22Rv1 (cell line): ENCODE results near the gene GCNT2.

Source experiments
- ZFX ChIP-seq: fragments of 450-650 bp; IDR thresholded peaks from 2 replicates; pipeline ENCODE4 v1.6.1; 2017; ENCODE audit warnings: antibody characterized with exemption, borderline replicate concordance
- TF ChIP-seq, protein P1 (sequence below): fragments of 450-650 bp; IDR thresholded peaks from 2 replicates; pipeline ENCODE4 v1.5.1; 2017; ENCODE audit warnings: mild to moderate bottlenecking

DNA sequence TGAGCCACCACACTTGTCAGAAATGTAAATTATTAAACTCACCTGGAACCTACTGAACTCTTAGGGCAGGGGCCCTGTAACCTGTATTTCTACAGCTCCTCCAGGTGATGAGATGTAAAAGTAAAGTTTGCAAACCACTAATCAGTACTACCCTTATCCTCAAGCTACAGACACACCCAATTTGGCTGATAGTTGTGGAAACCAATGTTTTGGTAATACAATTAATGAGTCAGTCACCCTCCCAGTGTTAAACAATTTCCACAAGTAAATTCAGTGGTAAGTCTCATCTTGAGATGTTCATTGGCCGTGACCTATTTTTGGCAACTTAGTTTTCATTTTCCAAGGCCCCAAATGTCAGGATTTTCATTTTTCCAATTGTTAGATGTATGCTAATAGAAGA is 29.6 kb downstream of the GCNT2 start:
- TF ChIP-seq, protein P1, sequence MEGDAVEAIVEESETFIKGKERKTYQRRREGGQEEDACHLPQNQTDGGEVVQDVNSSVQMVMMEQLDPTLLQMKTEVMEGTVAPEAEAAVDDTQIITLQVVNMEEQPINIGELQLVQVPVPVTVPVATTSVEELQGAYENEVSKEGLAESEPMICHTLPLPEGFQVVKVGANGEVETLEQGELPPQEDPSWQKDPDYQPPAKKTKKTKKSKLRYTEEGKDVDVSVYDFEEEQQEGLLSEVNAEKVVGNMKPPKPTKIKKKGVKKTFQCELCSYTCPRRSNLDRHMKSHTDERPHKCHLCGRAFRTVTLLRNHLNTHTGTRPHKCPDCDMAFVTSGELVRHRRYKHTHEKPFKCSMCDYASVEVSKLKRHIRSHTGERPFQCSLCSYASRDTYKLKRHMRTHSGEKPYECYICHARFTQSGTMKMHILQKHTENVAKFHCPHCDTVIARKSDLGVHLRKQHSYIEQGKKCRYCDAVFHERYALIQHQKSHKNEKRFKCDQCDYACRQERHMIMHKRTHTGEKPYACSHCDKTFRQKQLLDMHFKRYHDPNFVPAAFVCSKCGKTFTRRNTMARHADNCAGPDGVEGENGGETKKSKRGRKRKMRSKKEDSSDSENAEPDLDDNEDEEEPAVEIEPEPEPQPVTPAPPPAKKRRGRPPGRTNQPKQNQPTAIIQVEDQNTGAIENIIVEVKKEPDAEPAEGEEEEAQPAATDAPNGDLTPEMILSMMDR, result no peak
- TF ChIP-seq ZFX, result no peak
